Measurements from ENCODE around the gene PHIP. TPM values are rescaled to one million over a fixed set of nuclear protein-coding genes. Genes with fewer than 3 reads are reported as not detected.

The PHIP gene
- total RNA-seq, 1 experiment from 2014 or later: 22.6 TPM

DNA sequence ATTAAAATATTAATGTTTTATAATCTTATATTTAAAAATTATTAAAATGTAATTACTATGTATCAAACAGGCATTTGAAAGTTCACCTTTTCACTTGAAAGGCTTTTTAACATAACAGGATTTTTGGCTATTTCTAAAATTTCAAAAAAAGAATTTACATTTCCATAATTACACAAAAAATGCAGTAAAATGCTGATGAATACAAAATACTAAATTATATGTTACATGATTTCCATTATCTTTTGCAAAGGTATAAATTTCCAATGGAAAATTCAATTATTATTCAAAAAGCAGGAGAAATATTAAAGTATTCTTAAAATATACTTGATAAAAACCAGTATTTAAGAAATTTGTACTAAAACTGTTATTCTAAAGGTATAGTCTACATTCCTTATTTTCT, 66.1 kb downstream of the PHIP start (continued):
- TF ChIP-seq, protein P1, sequence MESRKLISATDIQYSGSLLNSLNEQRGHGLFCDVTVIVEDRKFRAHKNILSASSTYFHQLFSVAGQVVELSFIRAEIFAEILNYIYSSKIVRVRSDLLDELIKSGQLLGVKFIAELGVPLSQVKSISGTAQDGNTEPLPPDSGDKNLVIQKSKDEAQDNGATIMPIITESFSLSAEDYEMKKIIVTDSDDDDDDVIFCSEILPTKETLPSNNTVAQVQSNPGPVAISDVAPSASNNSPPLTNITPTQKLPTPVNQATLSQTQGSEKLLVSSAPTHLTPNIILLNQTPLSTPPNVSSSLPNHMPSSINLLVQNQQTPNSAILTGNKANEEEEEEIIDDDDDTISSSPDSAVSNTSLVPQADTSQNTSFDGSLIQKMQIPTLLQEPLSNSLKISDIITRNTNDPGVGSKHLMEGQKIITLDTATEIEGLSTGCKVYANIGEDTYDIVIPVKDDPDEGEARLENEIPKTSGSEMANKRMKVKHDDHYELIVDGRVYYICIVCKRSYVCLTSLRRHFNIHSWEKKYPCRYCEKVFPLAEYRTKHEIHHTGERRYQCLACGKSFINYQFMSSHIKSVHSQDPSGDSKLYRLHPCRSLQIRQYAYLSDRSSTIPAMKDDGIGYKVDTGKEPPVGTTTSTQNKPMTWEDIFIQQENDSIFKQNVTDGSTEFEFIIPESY (IDR thresholded peaks at IDR 0.05; ENCODE audit: extremely low read depth, insufficient replicate concordance, low read length): no peak
- TF ChIP-seq EZH2phosphoT487 (IDR thresholded peaks at IDR 0.05; ENCODE audit: borderline replicate concordance): no peak
- TF ChIP-seq, protein P2, sequence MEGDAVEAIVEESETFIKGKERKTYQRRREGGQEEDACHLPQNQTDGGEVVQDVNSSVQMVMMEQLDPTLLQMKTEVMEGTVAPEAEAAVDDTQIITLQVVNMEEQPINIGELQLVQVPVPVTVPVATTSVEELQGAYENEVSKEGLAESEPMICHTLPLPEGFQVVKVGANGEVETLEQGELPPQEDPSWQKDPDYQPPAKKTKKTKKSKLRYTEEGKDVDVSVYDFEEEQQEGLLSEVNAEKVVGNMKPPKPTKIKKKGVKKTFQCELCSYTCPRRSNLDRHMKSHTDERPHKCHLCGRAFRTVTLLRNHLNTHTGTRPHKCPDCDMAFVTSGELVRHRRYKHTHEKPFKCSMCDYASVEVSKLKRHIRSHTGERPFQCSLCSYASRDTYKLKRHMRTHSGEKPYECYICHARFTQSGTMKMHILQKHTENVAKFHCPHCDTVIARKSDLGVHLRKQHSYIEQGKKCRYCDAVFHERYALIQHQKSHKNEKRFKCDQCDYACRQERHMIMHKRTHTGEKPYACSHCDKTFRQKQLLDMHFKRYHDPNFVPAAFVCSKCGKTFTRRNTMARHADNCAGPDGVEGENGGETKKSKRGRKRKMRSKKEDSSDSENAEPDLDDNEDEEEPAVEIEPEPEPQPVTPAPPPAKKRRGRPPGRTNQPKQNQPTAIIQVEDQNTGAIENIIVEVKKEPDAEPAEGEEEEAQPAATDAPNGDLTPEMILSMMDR (IDR thresholded peaks at IDR 0.05 in 2 of 3, conservative IDR thresholded peaks at IDR 0.05 in 1 of 3; ENCODE audit: borderline replicate concordance in 1 of 3, insufficient read depth in 1 of 3, low read depth in 2 of 3, low read length in 2 of 3): no peak
- TF ChIP-seq JUND (IDR thresholded peaks at IDR 0.05): no peak

DNA sequence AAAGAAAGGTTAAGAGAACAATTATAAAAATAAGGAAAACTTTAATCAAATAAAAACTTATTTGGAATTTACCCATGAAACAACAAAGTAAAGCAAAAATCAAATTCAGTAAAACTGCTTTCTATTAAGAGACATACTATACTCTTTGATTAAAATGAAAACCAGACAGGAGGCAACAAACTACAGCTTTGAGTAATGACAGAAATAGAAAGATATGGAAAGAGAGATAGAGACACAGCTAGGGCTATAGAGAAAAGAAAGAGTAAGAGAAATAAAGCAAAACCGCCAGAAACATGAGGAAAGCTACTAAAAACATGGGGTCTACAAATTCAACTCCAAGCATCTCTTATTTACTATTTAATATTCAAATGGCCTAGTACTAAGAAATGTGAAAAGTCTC, 67.6 kb downstream of the PHIP start:
- Histone ChIP-seq H3K4me3 (replicated peaks in 1 of 2; ENCODE audit: low read depth in 1 of 2, low read length in 2 of 2) (no peak overlapping the region), H3K4me1 (ENCODE audit: control insufficient read depth in 1 of 2, insufficient read depth in 2 of 2, low read length in 2 of 2) (no peaks in the 10 kb centered on the region), H3K9me3 (ENCODE audit: control insufficient read depth in 1 of 2, insufficient read depth in 1 of 2, low read depth in 1 of 2, low read length in 2 of 2) (no peaks in the 10 kb centered on the region), H3K9ac (ENCODE audit: low read length) (no peak overlapping the region), H4K20me1 (ENCODE audit: insufficient read depth) (no peaks in the 10 kb centered on the region), H3K9me2 (ENCODE audit: insufficient read depth) (no peaks in the 10 kb centered on the region), H2AFZ (ENCODE audit: low read depth, low read length, poor library complexity, severe bottlenecking) (no peak overlapping the region), H3K27ac (ENCODE audit: low read depth, low read length) (no peak overlapping the region), H3K4me2 (ENCODE audit: low read length) (no peak overlapping the region), H3K79me2 (ENCODE audit: insufficient read depth, low read length) (no peaks in the 10 kb centered on the region), H3K36me3 (ENCODE audit: control insufficient read depth in 1 of 2, insufficient read depth in 2 of 2, low read length in 2 of 2) (peaks cover 4 to 8% of the 10 kb centered on the region in 2 experiments; a peak in 2 of 4 replicates), H3K27me3 (ENCODE audit: insufficient read depth, low read length) (no peaks in the 10 kb centered on the region)
- DNase-seq (ENCODE audit: low read depth, low spot score): no peak
- no TSS peak for BruUV-seq (replicated peaks)
- ChIA-PET CTCF (no interaction called here), RAD21 (ENCODE audit: low non-redundant PET in 1 of 2, low total read pairs in 2 of 2, uncharacterized antibody in 2 of 2, unreplicated experiment in 2 of 2) (no interaction called here), POLR2A (no interaction called here)
- intact Hi-C loops (cut with micrococcal nuclease): no loop called here
- no peak for ATAC-seq
- TF ChIP-seq, protein P3, sequence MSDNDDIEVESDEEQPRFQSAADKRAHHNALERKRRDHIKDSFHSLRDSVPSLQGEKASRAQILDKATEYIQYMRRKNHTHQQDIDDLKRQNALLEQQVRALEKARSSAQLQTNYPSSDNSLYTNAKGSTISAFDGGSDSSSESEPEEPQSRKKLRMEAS (IDR thresholded peaks at IDR 0.05): no peak
- TF ChIP-seq EGR1 (IDR thresholded peaks at IDR 0.05; ENCODE audit: low read depth): no peak
- no peak for TF ChIP-seq CBX3 (IDR thresholded peaks at IDR 0.05; ENCODE audit: low read depth)
- TF ChIP-seq, protein P2 (IDR thresholded peaks at IDR 0.05 in 2 of 3, conservative IDR thresholded peaks at IDR 0.05 in 1 of 3; ENCODE audit: borderline replicate concordance in 1 of 3, insufficient read depth in 1 of 3, low read depth in 2 of 3, low read length in 2 of 3): no peak
- no peak for TF ChIP-seq SP1 (IDR thresholded peaks at IDR 0.05; ENCODE audit: low read depth)
- no peak for TF ChIP-seq SRF (IDR thresholded peaks at IDR 0.05; ENCODE audit: low read depth)
- TF ChIP-seq RAD21 (IDR thresholded peaks at IDR 0.05; ENCODE audit: low read depth): no peak
- TF ChIP-seq ZNF274 (IDR thresholded peaks at IDR 0.05; ENCODE audit: low read depth, low read length): no peak
- no peak for TF ChIP-seq EZH2 (IDR thresholded peaks at IDR 0.05)
- TF ChIP-seq, protein P1 (IDR thresholded peaks at IDR 0.05; ENCODE audit: extremely low read depth, insufficient replicate concordance, low read length): no peak

All from HCT116 (cell line).